ENCODE measurements around the gene TSGA10IP.

The TSGA10IP gene

DNA sequence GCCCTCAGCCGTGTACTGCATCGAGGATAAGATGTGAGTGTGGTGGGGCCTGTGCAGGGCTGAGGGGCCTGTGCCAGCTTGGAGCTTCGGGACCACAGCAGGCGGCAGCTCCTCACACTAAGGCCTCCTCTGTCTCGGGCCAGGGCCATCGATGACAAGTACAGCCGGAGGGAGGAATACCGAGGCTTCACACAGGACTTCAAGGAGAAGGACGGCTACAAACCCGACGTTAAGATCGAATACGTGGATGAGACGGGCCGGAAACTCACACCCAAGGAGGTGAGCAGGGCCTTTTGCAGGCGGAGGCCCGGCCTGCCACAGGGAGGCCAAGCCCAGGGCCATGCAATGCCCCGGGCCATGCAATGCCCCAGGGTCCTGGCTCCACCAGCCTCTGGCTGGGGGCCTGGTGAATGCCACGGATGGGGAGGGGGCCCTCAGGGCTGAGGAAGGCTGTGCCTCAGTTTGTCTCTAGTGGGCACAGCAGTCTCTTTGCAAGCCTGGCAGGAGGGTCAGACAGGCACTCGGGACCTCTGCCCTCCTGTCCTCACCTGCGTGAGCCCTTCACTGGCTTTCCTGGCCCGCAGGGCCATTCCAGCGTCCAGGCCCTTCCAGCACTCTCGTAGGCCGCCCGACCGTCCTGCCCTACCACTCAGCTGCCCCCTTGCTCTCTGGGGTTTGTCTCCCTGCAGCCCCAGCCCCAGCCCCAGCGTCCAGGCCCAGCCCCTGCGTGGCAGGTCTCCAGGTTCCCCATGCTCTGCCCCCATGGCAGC is 32.5 kb downstream of the TSGA10IP start:
- DNase-seq = no peak

DNA sequence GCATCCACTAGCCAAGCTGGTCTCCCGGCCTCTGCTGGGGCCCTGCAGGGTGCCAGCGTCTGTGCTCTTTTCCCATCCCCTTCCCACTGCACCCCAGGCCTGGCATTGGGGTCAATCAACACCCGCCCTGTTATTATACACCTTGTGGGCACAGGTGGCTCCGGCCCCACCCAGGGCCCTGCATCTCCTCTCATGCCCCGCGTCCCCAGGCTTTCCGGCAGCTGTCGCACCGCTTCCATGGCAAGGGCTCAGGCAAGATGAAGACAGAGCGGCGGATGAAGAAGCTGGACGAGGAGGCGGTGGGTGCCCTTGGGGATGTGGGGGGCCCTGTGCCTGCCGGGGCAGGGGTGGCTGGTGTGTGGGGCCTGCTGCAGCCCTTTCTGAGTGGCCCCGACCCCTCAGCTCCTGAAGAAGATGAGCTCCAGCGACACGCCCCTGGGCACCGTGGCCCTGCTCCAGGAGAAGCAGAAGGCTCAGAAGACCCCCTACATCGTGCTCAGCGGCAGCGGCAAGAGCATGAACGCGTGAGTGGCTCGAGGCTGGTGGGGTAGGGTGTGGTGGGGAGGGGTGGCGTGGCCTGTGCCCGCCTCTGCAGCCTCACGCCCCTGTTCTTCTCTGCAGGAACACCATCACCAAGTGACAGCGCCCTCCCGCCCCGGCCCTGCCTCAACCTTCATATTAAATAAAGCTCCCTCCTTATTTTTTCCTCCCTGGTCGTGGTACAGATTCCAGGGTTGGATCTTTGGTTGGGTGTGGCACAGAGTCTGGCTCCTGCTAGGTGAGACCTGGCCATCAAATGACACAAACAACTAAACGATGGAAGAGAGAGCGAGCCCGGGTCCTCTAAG is 33.3 kb downstream of the TSGA10IP start:
- no peak for DNase-seq

DNA sequence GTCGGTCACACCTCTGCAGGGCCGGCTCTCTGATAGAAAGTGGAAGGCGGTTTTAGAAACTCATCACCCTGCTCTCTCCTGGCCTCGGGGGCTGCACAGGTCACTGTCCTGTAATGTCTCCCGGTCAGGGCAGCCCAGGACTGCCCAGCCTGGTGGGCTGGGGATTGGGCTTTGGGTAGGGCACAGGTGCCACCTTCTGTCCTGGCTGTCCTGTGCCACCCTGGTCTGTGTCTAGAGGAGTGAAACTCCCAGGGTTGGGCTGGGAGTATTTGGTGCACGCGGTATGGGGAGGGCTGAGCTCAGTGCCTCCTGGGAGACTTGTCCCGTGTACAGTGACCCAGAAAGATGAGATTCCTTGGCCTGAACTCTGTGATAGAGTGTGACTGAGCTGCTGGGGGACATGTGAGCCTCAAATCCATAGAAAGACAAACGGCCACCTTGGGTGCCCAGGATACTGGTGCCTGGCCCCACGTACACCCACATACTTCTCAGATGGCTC is 34.0 kb downstream of the TSGA10IP start:
- no peak for DNase-seq

DNA sequence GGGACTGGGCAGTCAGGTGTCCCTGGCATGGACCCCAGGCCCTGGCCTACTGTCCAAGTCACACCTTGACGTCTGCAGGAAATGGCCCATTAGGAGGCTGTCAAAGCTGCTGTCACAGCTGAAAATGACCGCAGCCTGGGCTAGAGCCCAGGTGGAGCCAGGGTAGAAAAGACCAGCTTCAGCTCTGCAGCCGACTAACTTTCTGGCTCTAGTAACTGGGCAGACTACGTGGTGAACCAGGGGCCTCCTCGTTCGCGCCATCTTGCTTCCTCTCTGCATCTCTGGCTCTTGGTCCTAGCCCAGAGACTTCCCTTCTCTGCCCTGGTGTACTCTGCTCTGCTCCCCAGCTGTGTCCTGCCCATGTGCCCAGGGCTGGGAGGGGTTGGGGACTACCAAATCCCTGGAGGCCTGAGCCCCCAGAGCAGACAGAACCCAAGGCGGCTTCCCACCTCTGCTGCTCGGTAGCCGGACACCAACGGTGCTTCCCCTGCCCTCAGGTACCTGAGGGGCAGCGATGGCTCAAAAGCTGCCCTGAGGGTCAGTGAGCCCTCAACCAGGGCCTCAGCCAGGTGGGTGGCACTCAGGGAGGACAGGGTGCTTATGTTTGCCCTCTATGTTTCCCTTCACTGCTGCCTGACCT is 35.9 kb downstream of the TSGA10IP start:
- DNase-seq = no peak

DNA sequence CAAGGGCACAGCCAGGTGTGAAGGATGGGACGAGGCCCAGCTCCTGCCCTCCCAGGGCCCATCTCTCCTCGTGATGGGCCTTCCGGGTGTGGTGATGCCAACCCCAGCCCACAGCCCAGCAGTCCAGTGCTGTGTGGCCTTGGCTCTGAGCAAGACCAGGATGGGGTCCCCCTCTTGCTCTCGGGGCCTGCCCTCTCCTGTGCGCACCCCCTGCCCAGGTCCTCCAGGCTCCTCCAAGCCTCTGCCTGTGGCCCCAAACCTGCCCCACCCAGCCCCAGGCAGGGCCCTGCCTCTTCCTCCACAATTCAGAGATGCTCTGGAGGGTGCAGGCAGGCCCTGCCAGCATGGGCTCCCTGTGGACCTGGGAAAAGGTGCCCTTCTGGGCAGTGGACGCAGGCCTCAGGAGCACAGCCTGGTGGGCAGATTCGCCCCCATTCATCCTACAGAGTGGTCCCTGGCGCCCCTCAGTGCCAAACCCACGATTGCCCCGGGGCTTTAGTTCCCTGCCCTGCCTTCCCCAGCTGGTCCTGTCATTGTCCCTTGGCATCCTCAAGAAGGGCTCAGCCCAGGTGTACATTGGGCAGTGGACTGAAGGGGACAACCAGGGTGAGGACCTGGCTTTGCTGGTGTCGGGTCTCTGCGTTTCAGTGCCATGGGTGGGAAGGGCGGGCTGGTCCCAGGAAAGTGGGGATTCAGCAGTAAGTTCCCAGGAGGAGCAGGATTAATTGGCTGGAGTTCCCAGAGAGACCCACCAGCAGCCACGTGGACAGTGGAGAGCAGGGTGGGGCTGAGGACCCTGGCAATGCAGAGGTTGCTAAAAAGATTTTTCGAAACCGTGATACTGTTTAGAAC is 36.9 kb downstream of the TSGA10IP start:
- DNase-seq = no peak

DNA sequence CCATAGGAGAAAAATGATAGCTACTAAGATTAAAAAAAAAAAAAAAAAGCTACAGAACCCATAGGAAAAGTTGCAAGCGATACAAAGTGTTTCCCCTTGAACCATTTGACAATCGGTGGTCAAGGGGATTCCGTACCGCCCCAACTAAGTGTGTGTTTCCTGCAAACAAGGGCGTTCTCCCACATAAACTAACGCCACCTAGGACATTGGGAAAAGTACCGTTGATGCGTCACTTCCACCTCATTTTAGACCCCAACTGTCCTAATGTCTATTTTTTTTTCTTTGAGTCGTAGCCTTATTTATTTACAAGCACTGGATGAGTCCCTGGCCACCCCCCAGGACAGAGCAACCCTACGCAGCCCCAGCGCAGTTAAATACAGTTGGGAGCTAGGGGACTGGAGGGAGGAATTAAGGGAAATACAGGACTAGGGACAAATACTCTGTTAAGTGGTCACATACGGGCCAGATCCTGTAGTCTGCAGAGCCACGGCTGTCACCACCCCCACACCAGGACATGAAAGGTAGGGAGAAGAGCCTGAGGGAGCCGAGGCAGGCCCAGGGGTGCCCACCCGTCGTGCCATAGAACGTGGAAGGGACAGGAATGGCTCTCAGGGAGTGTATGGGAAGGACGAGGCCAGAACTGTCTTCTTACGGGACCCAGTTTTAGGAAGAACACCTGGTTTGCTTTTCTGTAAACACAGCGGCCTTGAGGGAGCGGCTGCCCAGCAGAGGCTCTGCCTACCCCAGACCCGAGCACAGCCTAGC is 37.7 kb downstream of the TSGA10IP start:
- DNase-seq = no peak

DNA sequence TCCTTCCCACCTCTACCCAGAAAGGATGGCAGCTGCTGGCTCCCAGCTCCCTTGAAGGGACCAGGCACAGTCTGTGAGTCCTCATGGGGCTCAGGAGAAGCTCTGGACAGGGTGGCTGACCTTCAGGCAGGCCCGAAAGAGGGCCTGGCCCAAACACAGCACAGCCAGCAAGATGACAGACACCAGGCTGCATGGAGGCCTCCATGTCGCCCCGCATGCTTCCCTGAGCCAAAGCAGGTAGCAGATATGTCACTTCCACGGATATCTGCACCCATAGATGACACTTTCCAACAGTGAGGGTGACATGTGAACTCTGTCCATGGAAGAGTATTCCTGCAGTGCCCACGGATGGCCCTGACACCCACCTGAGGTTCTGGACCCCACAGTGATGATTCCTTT is 38.3 kb downstream of the TSGA10IP start:
- DNase-seq = no peak

DNA sequence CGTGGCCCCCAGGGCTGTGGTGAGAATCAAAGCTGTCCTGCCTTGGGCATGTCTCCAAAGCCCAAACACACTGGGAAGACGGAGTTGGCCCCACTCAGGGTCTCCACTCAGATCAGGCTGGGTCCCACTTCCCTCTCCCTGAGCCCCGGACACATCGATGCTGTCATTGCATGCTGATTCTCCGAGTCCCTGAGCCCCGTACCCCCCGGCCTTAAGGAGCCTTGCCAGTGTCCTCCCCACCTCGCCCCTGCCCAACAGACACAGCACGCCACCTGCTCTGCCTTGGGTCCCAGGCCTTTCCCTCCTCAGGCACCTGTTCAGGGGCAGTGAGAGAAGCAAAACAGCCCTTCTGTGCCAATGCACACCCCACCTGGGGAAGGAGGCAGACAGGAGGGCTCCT is 42.1 kb downstream of the TSGA10IP start:
- no peak for DNase-seq

DNA sequence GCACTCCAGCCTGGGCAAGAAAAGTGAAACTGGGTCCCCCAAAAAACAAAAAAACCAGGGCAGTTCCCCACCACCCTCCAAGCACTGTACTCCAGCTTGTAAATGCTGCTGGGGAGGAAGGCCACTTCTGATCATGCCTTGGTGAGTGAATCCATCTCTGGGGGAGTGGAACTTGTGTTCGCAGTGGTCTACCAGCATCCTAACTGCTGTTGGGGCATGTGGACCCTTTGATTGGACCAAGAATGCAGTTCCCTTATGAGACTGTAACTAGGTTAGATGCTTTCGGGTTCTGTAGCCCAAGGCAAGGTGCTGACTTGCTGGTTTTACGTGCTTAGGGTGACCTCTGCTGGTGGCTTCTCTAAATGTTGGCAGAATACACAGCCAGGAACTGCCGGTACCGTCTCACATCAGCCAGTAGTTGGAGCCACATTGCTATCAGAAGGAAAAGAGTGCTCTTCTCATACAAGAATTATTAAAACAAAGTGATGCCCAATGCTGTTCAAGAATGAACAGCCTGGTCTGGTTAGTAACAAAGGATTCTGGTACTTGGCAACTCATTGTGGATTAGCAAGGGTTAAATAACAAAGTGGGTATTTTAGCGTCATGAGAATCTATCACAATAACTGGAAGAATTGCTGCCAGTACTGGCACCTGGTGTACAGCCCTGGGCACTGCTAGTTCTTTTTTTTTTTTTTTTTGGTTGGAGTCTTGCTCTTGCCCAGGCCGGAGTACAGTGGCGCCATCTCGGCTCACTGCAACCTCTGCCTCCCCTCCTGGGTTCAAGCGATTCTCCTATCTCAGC is 43.7 kb downstream of the TSGA10IP start:
- peak; percentile 94 to 97 (median 96) for DNase-seq

DNA sequence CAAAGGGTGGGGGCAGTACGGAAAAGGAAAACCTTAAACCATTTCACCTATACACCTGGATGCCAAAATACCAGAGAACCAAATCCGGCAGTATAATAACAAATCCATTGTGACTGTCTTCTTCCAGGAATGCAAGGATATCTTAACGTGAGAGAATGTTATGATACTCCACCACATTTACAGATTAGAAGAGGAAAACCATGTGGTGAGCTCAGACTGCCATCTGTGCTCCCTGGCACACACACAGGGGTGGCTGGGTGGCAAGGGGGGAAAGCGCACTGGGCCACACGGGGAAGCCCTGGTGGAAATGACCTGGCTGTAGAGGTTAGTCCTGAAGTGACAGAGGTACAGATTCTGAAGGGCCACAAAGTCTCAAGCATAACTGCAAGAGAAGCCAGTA is 46.8 kb downstream of the TSGA10IP start:
- DNase-seq = no peak

DNA sequence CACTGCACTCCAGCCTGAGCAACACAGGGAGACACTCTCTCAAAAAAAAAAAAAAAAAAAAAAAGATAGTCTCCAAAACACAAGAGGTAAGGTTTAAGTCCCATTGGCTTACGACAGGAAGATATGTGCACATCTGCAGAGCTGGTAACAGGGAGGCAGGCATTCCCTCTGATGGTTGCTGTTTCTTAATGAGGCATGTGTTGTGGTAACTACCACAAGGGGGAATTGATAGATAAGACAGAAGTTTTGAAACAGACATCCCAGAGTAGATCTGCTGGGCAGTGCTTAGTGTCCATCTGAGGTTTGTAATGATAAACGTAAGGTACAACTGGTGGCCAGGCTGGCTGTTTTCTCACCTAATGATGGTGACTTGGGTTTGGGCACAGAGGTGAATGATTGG is 52.0 kb downstream of the TSGA10IP start:
- DNase-seq = no peak

DNA sequence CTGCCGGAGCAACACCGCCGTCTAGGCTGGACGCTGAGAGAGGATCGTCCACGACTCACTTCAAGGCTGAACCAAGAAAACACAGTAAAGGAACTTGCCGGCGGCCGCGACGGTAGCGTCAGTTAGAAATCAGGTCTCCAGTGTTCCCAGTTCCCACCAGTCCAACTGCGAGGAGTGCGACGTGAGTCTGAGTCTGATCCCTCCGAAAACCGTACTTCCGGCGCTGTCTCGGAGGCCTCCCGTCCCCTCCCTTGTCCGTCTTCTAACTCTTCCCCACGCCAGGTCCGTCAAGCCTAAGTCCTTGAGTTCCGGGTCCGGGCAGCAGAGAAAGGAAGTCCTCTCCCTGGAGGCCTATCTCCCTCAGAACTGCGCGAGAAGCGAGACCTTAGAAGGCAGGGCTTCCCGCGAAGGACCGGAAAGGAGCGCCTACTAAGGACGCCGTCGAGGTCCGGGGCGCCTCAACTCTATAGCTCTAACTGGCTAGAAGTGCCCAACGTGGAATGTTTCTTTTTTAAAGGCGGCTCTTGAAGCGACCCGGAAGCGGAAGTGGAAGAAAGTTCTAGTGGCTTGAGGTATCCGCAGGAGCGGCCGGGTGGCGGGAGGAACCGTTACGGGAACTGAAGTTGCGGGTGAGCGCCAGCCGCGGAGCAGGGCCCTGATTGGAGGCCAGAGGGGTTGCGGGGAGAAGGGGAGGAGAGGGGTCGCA is 56.8 kb downstream of the TSGA10IP start, which contains the start of the genes BANF1 and EIF1AD:
BANF1 (plus strand) TSS at position 562 of the 706 bp plus-strand sequence. CDS start 748 bp downstream, outside the sequence.
EIF1AD (minus strand) TSS at position 216 of the 706 bp plus-strand sequence. CDS start 1,768 bp downstream, outside the sequence.
- peak; percentile 96 to 98 (median 96) for DNase-seq

DNA sequence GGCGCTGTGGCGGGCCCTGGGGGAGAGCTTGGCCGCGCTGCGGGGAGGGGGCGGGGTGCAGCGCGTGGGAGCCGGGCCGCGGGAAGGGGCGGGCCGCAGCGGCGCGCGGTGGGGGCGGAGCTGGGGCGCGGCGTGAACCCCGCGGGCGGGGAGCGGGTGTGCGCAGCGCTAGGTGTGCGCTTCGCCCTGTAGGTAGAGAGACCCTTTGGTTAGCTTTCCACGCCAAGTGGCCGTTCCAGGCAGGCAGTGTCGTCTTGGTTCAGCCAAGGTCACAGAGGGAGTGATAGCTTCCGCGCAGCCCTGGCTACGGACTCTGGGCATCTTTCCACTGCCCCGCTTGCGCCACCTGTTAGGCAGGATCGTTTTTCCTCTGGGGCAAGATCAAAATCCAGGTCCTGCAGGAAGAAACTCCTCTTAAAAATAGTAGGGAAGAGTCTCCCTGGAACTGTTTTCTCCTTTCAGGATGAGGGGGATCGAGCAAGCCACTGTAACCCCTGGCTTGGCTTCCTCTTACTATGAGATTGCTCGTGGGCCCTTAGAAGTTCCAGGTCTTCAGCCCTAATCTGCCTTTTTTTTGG is 57.5 kb downstream of the TSGA10IP start:
- peak in 1 of 3 donors; percentile 86 for DNase-seq

DNA sequence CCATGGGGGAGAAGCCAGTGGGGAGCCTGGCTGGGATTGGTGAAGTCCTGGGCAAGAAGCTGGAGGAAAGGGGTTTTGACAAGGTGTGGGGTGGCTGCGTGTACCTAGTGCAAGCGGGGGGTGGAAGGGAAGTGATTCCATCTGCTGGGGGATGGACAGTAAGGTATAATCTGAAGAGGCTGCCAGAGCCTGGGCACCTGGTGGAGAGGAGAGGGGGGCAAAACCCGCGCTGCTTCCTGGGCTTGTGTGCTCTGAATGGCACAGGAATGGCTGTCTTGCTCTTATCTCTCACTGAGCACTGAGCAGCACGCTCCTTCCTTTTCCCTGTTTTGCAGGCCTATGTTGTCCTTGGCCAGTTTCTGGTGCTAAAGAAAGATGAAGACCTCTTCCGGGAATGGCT is 58.0 kb downstream of the TSGA10IP start:
- DNase-seq = no peak

DNA sequence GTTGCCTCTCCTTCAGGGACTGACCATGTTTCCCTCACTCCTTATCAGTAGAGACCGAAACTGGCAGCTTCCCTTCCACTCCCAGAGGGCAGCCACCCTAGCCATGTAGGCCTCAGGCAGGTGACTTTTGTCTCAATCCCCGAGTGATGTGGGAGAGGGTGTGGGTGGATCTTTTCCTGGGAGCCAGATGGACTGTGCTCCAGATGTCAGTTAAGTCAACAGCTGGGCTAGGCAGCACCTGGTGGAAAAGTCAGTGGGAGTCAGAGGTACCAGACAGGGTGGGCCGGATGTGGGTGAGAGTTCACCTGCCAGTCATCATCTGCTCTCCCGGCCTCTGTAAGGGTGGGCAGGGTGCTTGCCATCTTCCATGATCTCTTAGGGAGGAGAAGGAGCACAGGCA is 58.9 kb downstream of the TSGA10IP start:
- no peak for DNase-seq

DNA sequence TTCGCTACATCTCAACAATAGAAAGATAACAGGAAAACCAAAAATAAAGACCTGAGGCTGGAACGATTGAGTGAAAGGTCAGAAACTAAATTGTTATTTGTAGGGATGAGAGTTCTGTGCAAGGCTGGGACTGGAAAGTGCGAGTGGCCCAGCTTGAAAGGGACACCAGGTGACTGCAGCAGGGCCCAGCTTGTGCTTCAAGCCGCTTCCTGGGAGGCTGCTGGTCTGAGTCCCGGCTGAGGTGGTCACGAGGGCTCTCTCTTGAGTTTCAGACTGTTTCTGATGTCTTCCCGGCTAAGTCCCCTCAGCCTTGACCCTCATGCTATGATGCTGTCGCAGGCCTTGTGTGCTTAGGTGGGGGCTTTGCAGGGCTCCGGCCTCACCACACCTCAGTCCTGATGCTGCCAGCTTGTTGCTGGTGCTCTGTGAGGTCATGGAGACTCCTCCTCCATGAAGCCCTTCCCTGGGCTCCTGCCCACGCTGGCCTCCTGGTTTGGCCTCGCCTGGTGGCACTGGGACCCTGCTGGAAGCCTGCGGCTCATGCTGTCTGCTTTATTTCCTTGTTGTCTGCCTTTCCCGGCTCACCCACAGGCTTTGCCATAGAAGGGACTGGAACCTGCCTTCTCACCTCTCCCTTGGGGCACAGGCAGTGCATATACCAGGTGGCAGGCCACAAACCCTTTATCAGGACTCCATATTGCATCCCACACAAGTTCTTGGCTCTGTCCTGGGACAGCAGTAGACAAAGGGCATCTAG is 61.0 kb downstream of the TSGA10IP start:
- DNase-seq = no peak

DNA sequence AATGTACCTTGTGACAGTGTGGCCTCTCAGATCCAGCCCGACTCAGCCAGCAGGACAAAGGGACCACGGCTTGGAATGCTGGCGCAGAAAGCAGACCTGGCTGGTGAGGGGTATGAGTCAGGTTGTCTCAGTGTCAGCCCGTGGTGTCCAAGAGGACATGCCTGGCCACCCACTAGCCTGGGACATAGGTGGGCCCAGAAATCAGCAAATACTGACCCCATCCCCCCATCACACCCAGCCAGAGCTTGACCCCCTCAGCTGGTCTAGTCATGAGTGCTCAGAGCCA is 61.6 kb downstream of the TSGA10IP start:
- no peak for DNase-seq

DNA sequence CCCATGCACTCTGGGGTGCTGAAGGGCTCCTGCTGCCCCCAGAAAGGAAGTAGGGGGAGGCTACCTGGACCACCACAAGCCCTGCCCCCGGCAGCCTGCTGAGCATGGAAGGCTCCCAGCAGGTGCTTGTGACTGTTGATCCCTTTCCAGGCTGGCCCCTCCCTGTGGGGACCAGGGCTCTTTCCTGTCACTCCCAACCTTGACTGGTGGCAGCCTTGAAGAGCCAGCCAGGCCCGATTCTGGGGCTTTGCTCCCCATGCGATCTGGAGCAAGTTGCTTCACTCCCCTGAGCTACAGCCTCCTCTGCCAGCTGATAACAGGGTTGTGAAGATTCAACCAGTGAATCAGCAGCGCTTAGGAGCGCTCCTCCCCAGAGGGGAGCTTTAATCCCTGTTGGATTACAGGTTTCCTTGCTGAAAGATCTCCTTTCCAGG is 61.9 kb downstream of the TSGA10IP start:
- no peak for DNase-seq

DNA sequence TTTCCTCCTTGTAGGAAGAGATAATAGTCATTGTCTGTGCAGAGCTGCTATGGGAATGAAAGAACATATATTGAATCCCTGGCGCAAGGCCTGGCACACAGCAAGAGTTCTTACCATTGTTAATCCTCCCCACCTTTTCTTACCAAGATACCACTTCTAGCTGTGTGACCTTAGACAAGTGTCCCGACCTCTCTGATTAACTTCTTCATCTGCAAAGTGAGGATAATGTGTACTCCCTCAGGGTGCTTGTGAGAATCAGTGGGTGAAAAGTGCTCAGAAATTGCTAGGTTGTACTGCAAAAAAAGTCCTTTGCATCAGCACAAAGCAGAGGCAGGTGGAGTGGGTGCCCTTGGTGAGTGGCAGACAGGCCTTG is 62.8 kb downstream of the TSGA10IP start:
- DNase-seq = no peak
